BLaER1 treated with 17β-estradiol and CSF1 and Interleukin-3, amounts not matched to agents 10 nM and 100 nM (cell line): ENCODE measurements around the gene GAST.
A peak's percentile ranks its signal among the peaks of the same experiment; 100 is the strongest.
"Not testable (repeated sequence)": the region's sequence is repeated elsewhere in the genome, so short reads cannot be mapped to it uniquely, and the experiment has no call there.

Experiments used
- H3K27ac ChIP-seq, 11 experiments: shearing (Covaris generic); formaldehyde crosslinking; 2 replicates each; pipeline ENCODE4 v1.8.1; 2022
- H3K27me3 ChIP-seq, 11 experiments: shearing (Covaris generic); formaldehyde crosslinking; 2 replicates each; pipeline ENCODE4 v1.8.1; 2022
- H3K36me3 ChIP-seq, 11 experiments: shearing (Covaris generic); formaldehyde crosslinking; 2 replicates each; pipeline ENCODE4 v1.8.1; 2022
- H3K4me1 ChIP-seq, 10 experiments: shearing (Covaris generic); formaldehyde crosslinking; 2 replicates each; pipeline ENCODE4 v1.8.1; 2022
- H3K4me2 ChIP-seq, 11 experiments: shearing (Covaris generic); formaldehyde crosslinking; 2 replicates each; pipeline ENCODE4 v1.8.1; 2022
- H3K4me3 ChIP-seq, 10 experiments: shearing (Covaris generic); formaldehyde crosslinking; 2 replicates each; pipeline ENCODE4 v1.8.1; 2022
- H3K9ac ChIP-seq, 11 experiments: shearing (Covaris generic); formaldehyde crosslinking; 2 replicates each; pipeline ENCODE4 v1.8.1; 2022
- H3K9me3 ChIP-seq, 11 experiments: shearing (Covaris generic); formaldehyde crosslinking; replicated peaks in 1 of 11; 2 replicates each; pipeline ENCODE4 v1.8.1; 2022
- H4K20me1 ChIP-seq, 11 experiments: shearing (Covaris generic); formaldehyde crosslinking; 2 replicates each; pipeline ENCODE4 v1.8.1; 2022
- Cebpa-rat ChIP-seq, 11 experiments: shearing (Covaris generic); IDR thresholded peaks; 2 replicates each; pipeline ENCODE4 v1.8.1; 2022

The GAST gene

DNA sequence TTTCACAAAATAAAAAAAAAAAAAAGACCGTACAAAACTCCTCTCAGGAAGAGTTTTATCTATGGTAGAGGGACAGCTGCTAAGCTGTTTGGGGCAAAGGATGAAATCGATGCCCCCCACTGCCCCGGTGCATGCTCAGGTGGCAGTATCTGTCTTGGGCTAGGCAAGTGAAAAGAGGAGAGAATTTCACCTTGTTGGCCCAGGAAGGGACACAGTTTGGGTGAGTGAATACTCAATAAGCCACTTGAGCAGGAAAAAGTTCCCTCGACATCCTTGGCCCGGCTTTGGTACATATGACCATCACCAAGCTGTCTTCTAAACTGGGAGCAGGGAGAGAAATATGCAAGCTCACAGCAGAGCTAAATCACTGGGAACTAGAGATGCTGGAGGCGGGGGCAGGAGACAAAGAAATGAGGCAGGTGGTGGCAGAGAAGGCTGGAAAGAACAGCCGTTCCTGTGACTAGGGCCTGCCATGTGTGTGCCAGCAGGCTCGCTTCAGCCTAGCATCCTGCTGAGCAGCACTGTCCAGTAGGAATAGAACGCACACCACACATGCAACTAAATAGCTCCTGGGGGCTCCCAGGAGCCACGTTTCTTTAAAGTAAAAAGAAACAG lies 31.6 kb upstream of the GAST start:
- no peak overlapping the region for H3K4me3 ChIP-seq
- peaks cover 27 to 69% (median 48%) of the 10 kb centered on the region in 10 experiments for H3K4me1 ChIP-seq

DNA sequence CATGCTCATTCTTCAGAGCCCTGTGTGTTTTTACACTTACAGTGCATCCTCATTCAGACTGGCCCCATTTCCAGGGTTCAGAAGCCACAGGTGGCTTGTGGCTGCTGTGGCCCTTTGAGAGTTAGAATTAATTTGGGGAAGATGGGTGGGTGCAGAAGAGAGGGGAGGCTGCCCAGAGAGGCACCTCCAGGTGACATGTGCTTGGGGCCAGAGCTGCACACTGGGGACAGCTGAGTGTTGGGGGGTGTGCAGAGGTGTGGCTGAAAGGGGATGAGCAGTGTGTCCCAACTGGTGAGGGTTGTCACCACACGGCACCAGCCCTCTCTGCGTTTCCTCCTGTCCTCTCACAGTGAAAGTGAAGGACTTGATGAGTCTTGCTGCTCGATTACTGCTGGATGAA lies 30.4 kb upstream of the GAST start:
- Histone ChIP-seq H3K36me3 (no peaks in the 10 kb centered on the region), H3K4me1 (peaks cover 17 to 65% (median 37%) of the 10 kb centered on the region in 10 experiments), H3K9me3 (peaks cover 0 to 32% (median 27%) of the 10 kb centered on the region in 11 experiments; a peak in 18 of 22 replicates), H3K27me3 (no peaks in the 10 kb centered on the region), H3K9ac (no peak overlapping the region), H3K4me2 (peak overlapping the region in 6 of 11 experiments; percentile 15 to 71 (median 53); a peak in 7 of 22 replicates), H3K4me3 (no peak overlapping the region), H3K27ac (no peak overlapping the region), H4K20me1 (no peaks in the 10 kb centered on the region)
- no peak for TF ChIP-seq Cebpa-rat (IDR thresholded peaks at IDR 0.05)

More for the DNA sequence above, 31.6 kb upstream of the GAST start:
- H4K20me1 ChIP-seq: no peaks in the 10 kb centered on the region
- peaks cover 0 to 9% (median 0%) of the 10 kb centered on the region in 11 experiments; a peak in 6 of 22 replicates for H3K27me3 ChIP-seq
- H3K9me3 ChIP-seq: peaks cover 0 to 24% (median 17%) of the 10 kb centered on the region in 11 experiments; a peak in 17 of 22 replicates
- no peak overlapping the region for H3K27ac ChIP-seq
- H3K36me3 ChIP-seq: no peaks in the 10 kb centered on the region
- no peak overlapping the region for H3K9ac ChIP-seq
- no peak for TF ChIP-seq Cebpa-rat (IDR thresholded peaks at IDR 0.05)
- peak overlapping the region in 4 of 11 experiments; percentile 26 to 68 (median 48); a peak in 6 of 22 replicates for H3K4me2 ChIP-seq

DNA sequence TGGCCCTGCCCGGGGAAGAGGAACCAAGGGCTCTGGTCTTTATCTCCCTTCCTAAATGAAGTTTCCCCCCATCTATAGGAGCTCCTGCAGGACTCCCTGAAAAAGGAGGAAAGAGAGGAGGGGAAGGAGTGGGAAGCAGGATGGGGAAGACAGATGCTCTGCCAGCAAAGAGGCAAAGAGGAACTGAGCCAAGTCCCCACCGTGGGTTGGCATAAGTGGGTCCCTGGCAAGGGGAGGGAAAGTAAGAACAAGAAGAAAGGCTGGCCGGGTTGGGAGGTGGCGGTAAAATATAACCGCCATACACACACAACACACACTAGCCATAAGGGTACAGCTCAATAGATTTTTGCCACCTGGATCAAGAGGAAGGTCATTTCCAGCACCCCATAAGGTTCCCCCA lies 29.5 kb upstream of the GAST start:
- Histone ChIP-seq H3K9ac (no peak overlapping the region), H4K20me1 (no peaks in the 10 kb centered on the region), H3K36me3 (no peaks in the 10 kb centered on the region), H3K4me1 (peaks cover 20 to 63% (median 37%) of the 10 kb centered on the region in 10 experiments), H3K4me2 (peak overlapping the region in 5 of 11 experiments; percentile 51 to 71 (median 53); a peak in 10 of 22 replicates), H3K9me3 (peaks cover 0 to 24% (median 20%) of the 10 kb centered on the region in 11 experiments; a peak in 18 of 22 replicates), H3K27me3 (no peaks in the 10 kb centered on the region), H3K4me3 (no peak overlapping the region), H3K27ac (no peak overlapping the region)
- TF ChIP-seq Cebpa-rat (IDR thresholded peaks at IDR 0.05): no peak

DNA sequence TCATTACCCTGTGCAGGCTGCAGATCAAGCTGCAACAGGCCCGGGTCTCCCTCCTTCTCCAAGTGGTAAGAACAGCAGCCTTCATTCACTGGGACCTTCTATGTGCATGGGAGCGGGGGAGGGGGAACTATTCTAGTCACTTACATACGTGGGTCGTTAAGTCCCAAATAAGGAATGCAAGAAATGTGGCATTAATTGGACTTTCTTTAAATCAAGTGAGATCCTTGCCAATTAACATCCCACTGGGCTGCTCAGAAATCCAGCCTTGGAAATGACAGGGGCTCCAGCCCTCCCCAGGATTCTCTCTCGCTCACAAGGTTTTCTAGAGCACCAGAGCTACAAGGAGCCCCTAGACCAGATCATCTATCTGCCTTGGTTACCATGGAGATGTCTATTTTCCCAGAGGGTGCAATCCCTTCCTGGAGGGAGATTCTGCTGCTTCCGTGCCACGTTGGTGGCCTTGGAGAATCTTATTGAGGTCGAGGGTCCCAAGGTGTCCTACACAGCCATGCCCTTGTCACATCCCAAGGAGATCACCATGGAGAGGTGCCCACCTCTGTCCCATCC lies 28.6 kb upstream of the GAST start:
- no peak for TF ChIP-seq Cebpa-rat (IDR thresholded peaks at IDR 0.05)
- Histone ChIP-seq H3K36me3 (no peaks in the 10 kb centered on the region), H3K4me3 (no peak overlapping the region), H3K4me1 (peaks cover 23 to 58% (median 39%) of the 10 kb centered on the region in 10 experiments), H3K27me3 (no peaks in the 10 kb centered on the region), H3K27ac (no peak overlapping the region), H4K20me1 (no peaks in the 10 kb centered on the region), H3K9me3 (peaks cover 0 to 15% (median 11%) of the 10 kb centered on the region in 11 experiments; a peak in 18 of 22 replicates), H3K4me2 (peak overlapping the region in 3 of 11 experiments; percentile 53 to 71 (median 60); a peak in 6 of 22 replicates), H3K9ac (no peak overlapping the region)

DNA sequence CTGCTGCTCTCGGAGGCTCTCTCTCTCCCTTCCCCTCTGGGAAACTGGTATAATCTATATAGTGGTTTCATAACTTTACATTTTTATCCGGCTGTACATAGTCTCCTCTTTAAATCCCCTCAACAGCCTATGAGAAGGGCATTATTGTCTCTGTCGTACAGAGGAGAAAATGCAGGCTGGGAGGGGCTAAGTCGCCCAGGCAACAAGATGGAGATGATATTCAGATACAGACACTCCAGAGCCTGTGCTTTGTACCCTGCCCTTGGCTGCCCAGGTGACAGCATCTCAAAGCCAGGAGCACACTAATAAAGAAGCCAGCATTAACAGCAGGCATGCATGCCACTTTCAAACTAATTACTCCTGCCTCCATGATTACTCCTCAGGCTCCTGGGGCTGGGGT lies 28.1 kb upstream of the GAST start:
- peaks cover 18 to 55% (median 34%) of the 10 kb centered on the region in 10 experiments for H3K4me1 ChIP-seq
- peak overlapping the region in 1 of 11 experiments; percentile 71; a peak in 1 of 22 replicates for H3K4me2 ChIP-seq
- peaks cover 0 to 3% (median 3%) of the 10 kb centered on the region in 11 experiments; a peak in 9 of 22 replicates for H4K20me1 ChIP-seq
- H3K27ac ChIP-seq: no peak overlapping the region
- no peak overlapping the region for H3K9ac ChIP-seq
- H3K36me3 ChIP-seq: no peaks in the 10 kb centered on the region
- no peak overlapping the region for H3K4me3 ChIP-seq
- H3K27me3 ChIP-seq: no peaks in the 10 kb centered on the region
- TF ChIP-seq Cebpa-rat (IDR thresholded peaks at IDR 0.05): no peak
- peaks cover 0 to 13% (median 10%) of the 10 kb centered on the region in 11 experiments; a peak in 12 of 22 replicates for H3K9me3 ChIP-seq

DNA sequence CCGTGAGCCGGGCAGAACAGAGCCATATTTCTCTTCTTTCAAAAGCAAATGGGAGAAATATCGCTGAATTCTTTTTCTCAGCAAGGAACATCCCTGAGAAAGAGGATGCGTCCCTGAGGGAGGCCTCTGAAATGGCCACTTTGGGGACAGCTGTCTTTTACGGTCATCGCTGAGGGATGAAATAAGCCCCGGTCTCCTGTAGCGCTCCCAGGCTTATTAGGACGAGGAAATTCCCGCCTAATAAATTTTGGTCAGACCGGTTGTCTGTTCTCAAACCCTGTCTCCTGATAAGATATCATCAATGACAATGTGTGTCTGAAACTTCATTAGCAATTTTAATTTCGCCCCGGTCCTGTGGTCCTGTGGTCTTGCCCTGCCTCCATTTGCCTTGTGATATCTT lies 26.4 kb upstream of the GAST start:
- H3K9ac ChIP-seq: not testable (repeated sequence)
- H3K9me3 ChIP-seq: peaks cover 0 to 13% (median 10%) of the 10 kb centered on the region in 11 experiments; a peak in 12 of 22 replicates

DNA sequence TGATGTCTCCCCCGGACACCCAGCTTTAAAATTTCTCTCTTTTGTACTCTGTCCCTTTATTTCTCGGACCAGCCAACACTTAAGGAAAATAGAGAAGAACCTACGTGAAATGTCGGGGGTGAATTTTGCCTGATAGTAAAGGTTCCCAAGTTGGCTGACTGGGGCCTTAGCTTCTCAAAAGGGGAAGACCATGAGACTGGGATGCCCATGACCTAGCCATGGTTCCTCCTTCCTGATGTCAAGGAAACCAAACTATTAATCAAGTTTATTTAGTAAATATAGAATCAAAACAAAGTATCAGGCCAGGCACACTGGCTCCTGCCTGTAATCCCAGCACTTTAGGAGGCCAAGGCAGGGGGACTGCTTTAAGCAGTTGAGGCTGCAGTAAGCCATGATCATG lies 25.9 kb upstream of the GAST start:
- no peak for TF ChIP-seq Cebpa-rat (IDR thresholded peaks at IDR 0.05)
- Histone ChIP-seq H3K9me3 (peaks cover 0 to 13% (median 10%) of the 10 kb centered on the region in 11 experiments; a peak in 12 of 22 replicates), H3K4me1 (peaks cover 20 to 55% (median 37%) of the 10 kb centered on the region in 10 experiments), H3K27ac (peak overlapping the region in 3 of 11 experiments; percentile 10 to 63 (median 37); a peak in 3 of 22 replicates), H3K9ac (no peak overlapping the region), H4K20me1 (peaks cover 20 to 26% (median 24%) of the 10 kb centered on the region in 11 experiments), H3K4me3 (no peak overlapping the region), H3K4me2 (peak overlapping the region in 2 of 11 experiments; percentile 28 to 53; a peak in 2 of 22 replicates), H3K36me3 (peaks cover 20 to 21% (median 20%) of the 10 kb centered on the region in 11 experiments), H3K27me3 (no peaks in the 10 kb centered on the region)

More for the DNA sequence above, 26.4 kb upstream of the GAST start:
- H3K27me3 ChIP-seq, H3K4me3 ChIP-seq, H3K27ac ChIP-seq, H3K4me2 ChIP-seq: not testable (repeated sequence)
- Histone ChIP-seq H3K36me3 (peaks cover 14 to 15% (median 15%) of the 10 kb centered on the region in 11 experiments), H3K4me1 (peaks cover 14 to 50% (median 32%) of the 10 kb centered on the region in 10 experiments), H4K20me1 (peaks cover 15 to 20% (median 19%) of the 10 kb centered on the region in 11 experiments)

DNA sequence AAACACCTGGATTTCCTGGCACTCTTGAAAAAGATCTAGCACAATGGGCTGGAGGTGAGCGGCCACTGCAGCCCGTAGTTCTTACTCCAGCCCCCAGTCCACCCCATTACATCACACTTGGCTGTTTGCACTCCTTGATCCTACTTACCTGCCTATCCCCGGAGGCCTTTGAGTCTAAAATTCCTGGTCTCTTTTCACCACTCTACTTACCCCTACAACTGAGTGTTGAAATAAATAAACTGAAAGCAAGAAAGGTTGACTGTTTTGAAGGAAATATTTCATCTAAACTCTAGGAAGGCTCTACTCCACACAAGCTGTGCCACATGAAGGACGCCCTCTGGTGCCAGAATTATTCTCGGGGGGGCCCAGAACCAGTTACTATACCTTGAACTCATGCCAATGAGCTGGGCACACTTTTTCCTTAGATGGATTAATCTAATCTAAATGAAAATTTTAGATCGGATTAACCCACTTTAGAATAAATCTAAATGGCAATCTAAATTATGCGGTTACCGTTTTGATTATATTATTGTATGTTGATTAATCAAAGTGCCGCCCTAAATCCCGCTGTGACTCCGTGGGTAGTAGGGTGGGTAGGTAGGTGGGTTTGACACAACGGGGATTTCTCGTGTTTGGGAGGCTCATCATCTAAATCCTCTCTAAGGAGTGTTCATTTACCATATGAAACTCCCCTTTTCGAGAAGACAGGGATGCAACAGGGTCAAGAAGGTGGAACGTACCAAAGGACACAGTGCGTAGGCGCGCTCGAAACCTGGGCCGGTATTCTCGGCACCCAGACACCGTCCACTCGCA lies 24.1 kb upstream of the GAST start:
- peaks cover 37 to 38% (median 37%) of the 10 kb centered on the region in 11 experiments for H3K36me3 ChIP-seq
- peak overlapping the region; percentile 98 to 100 (median 99) for H3K9ac ChIP-seq
- H3K4me1 ChIP-seq: peaks cover 21 to 48% (median 30%) of the 10 kb centered on the region in 10 experiments
- peak overlapping the region; percentile 73 to 100 (median 99) for H3K27ac ChIP-seq
- no peak for TF ChIP-seq Cebpa-rat (IDR thresholded peaks at IDR 0.05)
- H3K27me3 ChIP-seq: no peaks in the 10 kb centered on the region
- peak overlapping the region; percentile 69 to 98 (median 89) for H3K4me3 ChIP-seq
- H3K9me3 ChIP-seq: peaks cover 0 to 13% (median 10%) of the 10 kb centered on the region in 11 experiments; a peak in 12 of 22 replicates
- peaks cover 38 to 43% (median 42%) of the 10 kb centered on the region in 11 experiments for H4K20me1 ChIP-seq
- peak overlapping the region; percentile 66 to 89 (median 87) for H3K4me2 ChIP-seq
